PFSK-1 (cell line): ENCODE measurements around the gene ADGRE3.

Source experiments
- FOXP2 ChIP-seq: optimal IDR thresholded peaks from 2 replicates; pipeline ENCODE3; 2011; ENCODE audit warnings: borderline replicate concordance, control low read depth, inconsistent platforms; ENCODE audit not compliant: insufficient read depth; ENCODE audit errors: extremely low read length, extremely low read depth
- POLR2AphosphoS5 ChIP-seq: IDR thresholded peaks from 2 replicates; pipeline ENCODE4 v1.6.1; 2012; ENCODE audit warnings: low read depth, mild to moderate bottlenecking, control low read depth, low read length, moderate library complexity
- SIN3A ChIP-seq: IDR thresholded peaks from 2 replicates; pipeline ENCODE4 v1.6.1; 2012; ENCODE audit warnings: mild to moderate bottlenecking, low read length, moderate library complexity, borderline replicate concordance; ENCODE audit not compliant: insufficient read depth
- TAF1 ChIP-seq: IDR thresholded peaks from 2 replicates; pipeline ENCODE4 v1.6.1; 2012; ENCODE audit warnings: low read length, control low read depth, borderline replicate concordance; ENCODE audit not compliant: insufficient read depth
- TF ChIP-seq, protein P1 (sequence below), 2 experiments: IDR thresholded peaks; 2 replicates each; pipeline versions ENCODE4 v1.6.1 to v1.8.0; 2011 to 2012; ENCODE audit warnings: low read depth in 2 of 2, low read length in 2 of 2, control low read depth in 1 of 2, inconsistent platforms in 1 of 2, mild to moderate bottlenecking in 1 of 2, moderate library complexity in 1 of 2; ENCODE audit not compliant: insufficient read depth in 1 of 2

- no peak for TF ChIP-seq TAF1
- no peak for TF ChIP-seq SIN3A
- no peak for TF ChIP-seq POLR2AphosphoS5
- TF ChIP-seq, protein P1, sequence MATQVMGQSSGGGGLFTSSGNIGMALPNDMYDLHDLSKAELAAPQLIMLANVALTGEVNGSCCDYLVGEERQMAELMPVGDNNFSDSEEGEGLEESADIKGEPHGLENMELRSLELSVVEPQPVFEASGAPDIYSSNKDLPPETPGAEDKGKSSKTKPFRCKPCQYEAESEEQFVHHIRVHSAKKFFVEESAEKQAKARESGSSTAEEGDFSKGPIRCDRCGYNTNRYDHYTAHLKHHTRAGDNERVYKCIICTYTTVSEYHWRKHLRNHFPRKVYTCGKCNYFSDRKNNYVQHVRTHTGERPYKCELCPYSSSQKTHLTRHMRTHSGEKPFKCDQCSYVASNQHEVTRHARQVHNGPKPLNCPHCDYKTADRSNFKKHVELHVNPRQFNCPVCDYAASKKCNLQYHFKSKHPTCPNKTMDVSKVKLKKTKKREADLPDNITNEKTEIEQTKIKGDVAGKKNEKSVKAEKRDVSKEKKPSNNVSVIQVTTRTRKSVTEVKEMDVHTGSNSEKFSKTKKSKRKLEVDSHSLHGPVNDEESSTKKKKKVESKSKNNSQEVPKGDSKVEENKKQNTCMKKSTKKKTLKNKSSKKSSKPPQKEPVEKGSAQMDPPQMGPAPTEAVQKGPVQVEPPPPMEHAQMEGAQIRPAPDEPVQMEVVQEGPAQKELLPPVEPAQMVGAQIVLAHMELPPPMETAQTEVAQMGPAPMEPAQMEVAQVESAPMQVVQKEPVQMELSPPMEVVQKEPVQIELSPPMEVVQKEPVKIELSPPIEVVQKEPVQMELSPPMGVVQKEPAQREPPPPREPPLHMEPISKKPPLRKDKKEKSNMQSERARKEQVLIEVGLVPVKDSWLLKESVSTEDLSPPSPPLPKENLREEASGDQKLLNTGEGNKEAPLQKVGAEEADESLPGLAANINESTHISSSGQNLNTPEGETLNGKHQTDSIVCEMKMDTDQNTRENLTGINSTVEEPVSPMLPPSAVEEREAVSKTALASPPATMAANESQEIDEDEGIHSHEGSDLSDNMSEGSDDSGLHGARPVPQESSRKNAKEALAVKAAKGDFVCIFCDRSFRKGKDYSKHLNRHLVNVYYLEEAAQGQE (IDR thresholded peaks at IDR 0.05; ENCODE audit: insufficient read depth in 1 of 2, low read depth in 2 of 2, low read length in 2 of 2) = no peak
- no peak for TF ChIP-seq FOXP2
Observed at GRCh38 chr19:14648506-14648905, 26.1 kb downstream of the ADGRE3 start.
